COLO668 (cell line): ENCODE measurements around the gene PACS2.
"Not testable (repeated sequence)": the region's sequence is repeated elsewhere in the genome, so short reads cannot be mapped to it uniquely, and the experiment has no call there.

Experiments
- DNase-seq: peaks from one replicate; lab custom pipeline; 2025; ENCODE audit not compliant: unreplicated experiment; lab: John Stamatoyannopoulos, UW

The PACS2 gene

DNA sequence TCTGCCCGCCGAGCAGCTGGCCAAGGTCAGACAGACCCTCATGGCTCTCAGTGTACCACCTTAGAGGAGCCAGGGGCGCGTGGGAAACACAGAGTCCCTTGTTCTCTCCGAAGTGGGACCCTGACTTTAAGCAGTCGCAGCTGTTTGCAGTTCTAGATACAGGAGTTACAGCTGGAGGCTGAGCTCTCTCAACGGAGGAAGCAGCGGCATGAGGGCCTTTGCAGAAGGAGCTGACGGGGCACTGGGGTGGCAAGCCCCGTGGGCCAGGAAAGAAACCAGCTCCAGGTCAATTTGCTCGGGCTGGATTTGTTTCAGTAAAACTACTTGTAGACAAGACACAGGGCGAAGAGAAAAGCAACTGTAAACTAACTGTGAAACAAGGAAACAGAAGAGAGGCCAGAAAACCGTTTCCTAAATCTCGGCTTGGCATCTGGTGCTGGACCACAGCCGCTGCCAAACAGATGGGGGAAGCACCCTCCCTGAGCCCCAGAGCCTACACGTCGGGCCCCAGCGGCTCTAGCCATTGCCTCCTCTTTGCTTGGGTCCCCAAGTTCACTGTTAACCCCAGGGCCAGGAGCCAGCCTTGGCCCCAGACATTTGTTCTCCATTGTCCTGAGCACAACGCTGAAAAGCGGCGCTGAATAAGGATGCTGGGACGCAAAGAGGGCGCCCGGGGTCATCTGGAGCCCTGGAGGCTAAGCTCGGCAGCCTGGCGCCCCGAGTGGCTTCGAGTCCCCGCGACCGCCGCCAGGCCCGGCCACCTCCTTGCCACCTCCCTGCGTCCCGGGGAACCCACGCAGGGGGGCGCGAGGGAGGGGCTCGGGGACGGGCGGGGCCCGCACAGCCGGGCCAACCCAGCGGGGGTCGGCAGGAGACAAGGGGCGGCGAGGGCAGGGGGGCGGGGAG is 914 bp upstream of the PACS2 start:
- peak; percentile 58 for DNase-seq

DNA sequence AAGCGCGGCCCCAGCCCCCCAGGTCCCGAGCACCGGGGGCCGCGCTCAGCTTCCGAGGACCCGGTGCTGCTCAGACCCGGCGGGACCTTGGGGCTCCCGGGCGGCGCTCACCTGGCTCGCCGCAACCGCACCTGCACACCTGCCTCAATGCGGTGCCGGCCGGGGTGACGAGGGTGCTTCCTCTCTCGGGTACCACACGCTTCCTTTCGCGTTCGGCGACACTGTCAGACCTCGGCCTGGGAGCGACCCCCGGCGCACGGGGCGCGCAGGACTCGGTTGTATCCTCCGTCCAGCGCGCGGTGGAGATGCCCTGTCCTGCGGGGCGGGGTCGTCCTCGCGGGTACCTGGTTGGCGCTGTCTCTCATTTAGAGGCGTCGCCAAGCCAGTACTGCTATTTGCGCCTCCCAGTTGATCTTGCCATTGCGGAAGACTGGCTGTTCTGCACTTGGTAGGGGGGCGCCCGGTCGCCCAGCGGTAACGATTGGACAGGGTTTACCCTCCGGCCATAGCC is 718 bp downstream of the PACS2 start:
- DNase-seq: peak; percentile 72

DNA sequence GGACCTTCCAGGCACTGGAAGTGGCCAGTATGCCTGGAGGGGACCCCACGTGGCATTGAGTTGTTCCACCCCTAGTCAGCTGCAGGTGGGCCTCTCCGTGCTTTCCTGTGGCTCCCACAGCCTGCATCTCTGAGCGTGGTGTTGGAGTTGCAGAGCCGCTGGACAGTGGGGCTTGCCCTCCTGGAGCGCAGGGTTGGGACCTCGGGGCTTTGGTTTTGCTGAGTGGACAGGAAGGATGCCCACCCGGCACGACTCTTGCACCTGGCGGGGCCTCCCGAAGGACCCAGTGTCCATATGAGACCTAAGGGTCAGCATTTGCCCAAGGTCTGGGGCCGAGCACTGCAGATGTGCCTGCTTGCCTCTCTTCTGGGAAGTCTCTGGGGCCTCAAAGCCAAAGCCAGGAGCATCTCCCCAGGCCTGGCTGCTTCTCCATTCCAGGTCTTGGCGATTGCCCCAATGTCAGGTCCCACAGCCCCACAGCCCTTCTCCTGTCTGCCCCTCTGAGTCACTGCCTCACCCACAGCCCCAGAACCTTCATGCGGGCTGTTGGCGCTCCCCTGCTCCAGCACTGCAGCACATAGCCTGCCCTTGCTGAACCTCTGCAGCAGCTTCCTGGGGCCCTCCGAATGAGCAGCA is 1.5 kb downstream of the PACS2 start:
- DNase-seq: peak; percentile 22

DNA sequence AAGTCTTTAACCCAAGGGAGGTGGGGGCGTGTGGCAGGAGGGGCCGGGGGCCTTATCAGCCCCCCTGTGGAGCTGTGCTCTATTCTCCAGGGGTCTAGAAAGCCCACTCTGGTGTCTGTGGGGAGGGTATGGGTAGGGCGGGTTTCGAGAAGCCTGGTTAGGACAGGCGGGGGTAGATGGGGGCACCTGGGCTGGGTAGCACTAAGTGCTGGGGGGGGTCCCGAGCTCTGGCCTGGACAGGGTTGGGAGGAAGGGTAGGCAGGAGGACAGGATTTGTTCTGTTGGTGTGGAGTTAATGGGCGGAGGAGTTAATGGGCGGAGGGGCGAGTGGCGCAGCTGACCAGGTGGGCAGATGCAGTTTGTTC is 2.0 kb downstream of the PACS2 start:
- no peak for DNase-seq

DNA sequence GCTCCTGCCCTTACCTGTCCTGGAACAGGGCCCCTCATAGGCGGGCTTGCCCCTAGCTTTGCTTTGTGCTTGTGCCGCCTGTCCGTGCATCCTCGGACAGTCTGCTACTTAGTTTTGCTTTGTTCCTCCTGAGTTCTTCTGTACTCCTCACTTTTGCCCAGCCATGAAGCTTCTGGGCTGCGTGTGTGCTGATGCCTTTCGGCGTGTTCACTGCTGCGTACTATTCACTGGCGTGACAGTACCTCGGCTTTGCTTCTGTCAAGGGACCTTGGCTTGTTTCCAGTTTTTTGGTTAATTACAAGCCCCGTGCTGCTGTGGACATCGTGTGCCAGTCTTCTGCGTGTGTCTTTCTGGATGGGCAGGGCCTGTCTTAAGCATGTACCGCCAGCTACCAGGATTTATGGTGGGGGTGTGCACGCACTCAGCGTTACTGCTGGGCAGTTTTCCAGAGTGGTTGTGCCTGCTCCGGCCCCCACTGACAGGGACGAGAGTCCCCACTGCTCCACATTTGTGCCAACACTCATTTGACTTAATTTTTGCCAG is 2.5 kb downstream of the PACS2 start:
- DNase-seq: no peak

DNA sequence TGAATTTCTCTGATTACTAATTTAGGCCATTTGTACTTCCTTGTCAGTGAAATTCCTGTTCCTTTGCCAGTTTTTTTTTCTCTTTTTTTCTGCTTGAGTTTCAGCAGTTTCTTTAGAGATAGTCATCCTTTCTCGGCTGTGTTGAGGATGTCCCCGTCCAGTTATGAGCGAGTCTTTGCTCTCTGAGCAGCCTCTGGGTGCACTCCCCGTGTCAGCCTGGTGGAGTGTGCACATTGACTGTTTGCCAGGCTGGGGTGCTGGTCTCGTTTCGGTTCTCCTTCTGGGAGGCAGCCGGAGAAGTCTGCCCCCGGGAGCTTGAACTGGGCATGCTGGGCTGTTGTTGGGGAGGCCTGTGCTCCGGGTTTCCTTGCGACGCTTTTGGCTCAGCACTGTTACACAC is 3.0 kb downstream of the PACS2 start:
- DNase-seq: no peak

DNA sequence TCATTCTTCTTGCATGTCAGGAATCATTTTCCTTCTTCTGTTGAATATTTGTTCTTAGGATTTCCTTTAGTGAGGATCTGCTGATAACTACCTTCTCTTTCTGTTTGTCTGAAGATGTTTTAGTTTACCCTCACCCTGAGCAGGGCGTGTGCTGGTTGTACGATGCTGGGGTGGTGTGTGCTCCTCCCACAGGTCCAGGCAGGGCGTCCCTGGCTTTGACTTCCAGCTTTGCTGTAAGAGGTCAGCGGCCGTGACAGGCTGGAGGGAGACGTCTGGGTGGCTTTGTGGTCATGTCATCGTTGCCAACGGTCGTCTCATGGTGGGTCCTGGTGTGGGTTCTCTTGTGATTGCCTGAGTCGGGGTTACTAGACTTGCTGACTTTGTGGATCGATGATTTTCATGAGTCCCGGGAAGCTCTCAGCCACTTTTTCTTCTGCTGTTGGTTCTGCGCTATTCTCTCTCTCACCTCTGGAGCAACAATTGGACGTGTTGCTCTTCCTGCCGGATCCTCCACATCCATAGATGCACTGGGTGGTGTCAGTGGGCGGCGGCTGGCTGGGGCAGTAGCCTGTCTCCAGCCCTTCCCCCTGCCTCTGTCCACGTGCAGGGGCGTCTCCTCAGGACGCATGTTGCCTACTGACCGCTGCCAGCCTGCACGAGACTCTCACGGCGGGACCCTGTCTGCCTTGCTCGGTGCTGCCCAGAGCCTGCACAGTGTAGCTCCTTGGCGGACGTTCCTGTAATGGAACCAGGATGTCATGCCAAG is 8.4 kb downstream of the PACS2 start:
- no peak for DNase-seq

DNA sequence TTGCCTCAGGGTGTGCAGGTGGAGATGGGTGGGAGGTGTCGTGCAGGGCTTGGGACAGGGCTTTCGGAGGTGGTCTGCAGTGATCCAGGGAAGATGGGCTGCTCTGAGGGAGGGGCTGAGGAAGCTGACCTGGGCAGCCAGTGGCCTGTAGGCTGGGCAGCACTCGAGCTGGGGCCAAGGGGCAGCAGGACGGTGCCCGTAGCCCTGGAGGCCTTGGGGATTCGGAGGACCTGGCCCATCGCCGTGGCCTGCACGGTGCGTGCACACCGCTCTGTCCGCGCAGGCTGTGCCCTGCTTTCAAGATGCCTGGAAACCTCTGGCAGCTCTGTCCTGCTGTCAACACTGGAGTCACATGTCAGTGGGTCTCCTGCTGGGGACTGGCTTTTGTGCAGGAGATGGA is 9.1 kb downstream of the PACS2 start:
- DNase-seq: no peak

DNA sequence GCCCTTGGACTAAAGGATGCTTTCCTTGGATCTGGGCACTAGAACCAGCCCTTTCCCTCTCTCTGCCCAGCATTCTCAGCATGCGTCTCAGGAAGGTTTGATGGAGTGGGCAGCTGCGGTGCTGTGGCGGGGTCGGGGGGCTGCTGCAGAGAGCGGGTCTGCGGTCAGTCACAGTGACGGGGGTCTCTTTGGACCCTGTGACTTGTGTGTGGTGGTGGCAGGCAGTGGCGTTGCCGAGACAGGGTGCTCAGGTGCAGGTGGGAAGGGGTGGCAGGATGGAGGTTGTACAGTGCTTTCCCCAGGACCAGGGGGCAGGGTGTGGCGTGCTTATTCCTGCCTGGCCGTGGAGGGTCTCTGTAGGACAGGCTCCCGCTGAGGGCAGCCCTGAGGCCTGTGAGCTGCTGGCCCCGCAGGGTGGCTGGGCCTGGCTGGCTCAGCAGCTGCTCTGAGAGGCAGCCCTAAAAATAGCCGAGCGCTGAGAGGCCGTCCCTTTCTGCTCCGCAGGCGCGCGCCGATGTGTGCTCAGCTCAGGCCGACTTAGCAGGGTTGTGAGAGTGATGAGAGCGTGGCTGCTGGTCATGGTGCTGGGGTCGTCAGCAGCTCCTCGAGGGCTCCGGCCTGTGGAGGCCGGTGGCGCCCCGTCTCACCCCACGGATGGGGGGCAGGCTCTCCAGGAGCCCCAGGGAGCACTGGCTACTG is 9.7 kb downstream of the PACS2 start:
- no peak for DNase-seq

DNA sequence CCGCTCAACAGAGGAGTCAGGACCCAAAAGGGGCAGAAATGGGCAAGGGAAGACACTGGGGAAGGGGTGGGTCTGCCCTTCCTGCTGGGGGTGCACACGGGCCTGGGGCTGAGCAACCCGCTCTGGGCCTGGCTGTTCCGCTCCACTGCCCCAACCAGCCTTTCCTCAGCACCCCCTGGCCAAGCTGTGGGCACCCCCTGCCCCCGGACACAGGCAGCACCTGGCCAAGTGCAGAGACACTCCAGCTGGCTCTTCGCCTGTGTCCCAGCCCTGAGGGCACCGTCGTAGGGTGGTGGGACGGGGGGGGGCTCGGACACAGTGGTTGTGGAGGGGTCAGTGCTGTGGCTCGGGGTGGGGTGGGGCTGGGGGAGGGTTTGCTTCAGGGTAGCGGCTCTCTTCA is 10.3 kb downstream of the PACS2 start:
- DNase-seq: no peak

DNA sequence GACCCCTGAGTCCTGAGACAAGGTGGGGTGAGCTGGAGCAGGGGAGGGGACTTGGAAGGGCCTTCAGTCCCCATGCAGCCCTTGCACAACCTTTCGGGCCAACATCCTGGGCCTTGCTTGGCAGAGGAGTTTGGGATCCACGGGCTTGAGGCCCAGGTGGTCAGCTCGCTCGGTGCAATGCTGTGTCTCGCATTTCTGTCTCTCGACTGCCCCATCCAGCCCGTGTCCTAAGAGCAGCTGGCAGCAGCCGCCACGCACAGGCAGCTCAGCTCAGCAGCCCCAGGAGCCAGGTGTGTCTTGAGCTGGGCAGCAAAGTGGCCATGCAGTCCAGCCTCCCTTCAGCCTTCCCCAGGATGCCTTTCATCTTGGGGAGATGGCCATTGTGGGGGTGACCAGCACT is 10.8 kb downstream of the PACS2 start:
- no peak for DNase-seq

DNA sequence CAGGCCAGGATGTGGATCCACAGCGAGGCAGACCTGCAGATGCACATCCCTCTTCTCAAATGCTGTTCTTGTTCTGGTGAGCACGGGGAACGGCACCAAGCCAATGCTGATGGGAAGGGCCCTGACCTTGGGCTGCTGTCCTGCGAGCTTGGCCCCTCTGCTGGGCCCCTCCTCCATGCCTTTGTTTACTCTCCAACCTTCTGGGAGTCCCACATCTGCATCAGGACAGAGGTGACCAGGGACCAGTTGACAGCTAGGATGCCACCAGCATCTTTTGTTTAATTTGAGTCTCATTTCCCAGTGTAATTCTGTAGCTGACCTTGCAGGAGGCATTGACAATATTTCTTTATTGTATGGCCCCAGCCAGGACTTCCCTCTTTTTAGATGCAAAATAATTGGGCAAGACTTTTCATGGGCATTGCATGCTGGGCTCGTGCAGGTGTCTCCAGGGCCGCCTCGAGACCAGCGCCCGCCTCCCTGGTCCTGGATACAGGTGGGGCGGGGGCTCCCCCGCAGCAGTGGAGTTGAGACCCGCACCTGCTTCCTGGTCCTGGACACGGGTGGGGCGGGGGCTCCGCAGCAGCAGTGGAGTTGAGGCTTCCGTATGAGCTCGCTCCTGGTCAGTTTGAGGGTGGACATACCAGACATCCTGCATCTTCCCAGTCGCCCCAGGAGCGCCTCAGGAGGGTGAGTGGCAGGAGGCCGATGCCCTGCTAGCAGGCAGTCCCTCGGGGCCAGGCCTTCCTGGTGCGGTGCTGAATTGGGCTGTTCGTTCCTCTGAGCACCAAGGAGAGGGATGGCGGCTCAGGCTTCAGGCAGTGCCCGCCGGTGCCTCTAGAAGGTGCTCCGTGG is 11.4 kb downstream of the PACS2 start:
- DNase-seq: no peak

DNA sequence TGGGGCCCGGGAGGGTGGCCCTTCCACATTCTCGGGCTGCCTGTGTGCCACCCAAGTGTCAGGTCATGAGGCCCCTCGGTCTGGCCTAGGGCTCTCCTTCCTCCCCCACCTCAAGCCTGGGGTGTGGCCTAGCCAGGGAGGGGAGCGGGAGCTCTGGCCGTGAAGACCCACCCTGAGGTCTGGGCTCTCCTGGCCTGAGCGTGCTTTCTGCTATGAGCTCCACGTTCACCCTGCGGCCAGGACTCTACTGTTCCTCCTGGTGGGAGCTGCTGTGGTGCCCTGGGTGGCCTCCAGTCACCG is 12.0 kb downstream of the PACS2 start:
- DNase-seq: no peak

DNA sequence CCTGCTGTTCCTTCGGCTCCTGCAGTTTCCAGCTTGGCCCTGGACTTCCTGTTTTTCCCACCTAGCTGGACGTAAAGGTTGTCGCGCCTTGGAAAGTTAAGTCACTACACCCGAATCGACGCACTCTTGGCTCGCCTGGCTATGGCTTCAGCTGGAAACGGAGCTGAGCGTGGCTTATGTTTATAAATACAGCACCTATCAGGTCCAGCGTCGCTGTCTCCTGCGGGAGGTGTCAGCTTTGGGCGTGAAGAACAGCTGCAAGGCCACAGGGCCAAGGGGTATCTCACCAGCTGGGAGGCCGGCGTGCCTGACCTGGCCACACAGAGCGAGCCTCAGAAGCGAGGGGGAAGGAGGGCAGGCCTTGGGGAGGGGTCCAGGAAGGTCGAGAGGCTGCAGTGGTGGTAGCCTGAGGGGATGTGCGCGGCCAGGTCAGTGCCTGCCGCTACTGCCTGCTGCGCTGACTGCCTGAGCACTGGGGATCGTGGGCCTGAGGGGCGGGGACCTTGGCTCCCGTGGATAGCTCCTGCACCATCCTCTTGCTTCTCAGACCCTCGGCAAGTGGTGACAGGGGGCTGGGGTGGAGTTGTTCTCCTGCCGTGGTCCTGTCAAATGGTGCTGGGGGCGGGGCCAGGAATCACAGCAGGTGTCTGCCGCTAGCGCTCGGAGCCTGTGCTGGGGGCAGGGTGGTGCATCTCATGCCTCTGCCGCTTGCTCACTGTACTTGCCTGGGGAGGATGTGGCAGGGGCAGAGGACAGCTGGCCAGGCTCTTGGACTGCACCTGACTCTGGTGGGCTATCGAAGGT is 12.5 kb downstream of the PACS2 start:
- peak; percentile 47 for DNase-seq

DNA sequence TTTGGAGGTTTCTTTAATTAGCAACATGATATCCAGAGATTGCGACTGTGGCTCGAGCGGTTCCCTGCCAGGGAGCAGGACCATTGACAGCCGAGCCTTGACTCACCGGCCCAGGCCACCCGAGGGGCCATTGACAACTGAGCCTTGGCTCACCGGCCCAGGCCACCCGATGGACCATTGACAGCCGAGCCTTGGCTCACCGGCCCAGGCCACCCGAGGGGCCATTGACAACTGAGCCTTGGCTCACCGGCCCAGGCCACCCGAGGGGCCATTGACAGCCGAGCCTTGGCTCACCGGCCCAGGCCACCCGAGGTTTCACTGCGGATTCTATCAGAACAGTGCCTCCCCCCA is 13.1 kb downstream of the PACS2 start:
- DNase-seq: not testable (repeated sequence)

DNA sequence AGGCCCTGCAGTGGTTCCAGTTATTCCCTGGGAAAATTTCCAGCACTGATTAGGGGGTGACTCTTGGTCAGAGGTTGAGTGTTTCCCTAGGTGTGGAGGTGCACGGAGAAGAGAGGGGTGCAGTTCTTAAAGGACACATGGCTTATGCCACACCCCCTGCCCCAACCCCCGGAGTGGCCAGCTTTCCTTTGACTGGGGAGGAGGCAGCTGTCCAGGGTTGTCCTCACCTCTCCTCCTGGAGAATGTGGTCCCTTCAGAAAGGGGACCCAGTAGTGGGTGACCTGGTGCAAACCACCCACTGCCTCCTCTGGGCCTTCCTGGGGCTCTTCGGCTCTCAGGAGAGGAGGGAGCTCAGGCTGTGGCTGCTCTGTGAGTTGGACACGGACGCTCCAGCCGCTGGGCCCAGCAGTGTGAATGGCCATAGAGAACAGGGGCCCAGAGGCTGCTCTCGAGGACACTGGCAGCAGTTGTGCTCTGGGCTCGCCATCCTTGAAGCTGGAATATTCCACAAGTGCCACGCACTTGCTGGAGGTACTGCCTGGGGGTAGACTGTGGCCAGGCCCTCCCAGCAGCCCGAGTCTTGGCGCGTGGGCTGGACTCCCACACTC is 13.6 kb downstream of the PACS2 start:
- DNase-seq: no peak

DNA sequence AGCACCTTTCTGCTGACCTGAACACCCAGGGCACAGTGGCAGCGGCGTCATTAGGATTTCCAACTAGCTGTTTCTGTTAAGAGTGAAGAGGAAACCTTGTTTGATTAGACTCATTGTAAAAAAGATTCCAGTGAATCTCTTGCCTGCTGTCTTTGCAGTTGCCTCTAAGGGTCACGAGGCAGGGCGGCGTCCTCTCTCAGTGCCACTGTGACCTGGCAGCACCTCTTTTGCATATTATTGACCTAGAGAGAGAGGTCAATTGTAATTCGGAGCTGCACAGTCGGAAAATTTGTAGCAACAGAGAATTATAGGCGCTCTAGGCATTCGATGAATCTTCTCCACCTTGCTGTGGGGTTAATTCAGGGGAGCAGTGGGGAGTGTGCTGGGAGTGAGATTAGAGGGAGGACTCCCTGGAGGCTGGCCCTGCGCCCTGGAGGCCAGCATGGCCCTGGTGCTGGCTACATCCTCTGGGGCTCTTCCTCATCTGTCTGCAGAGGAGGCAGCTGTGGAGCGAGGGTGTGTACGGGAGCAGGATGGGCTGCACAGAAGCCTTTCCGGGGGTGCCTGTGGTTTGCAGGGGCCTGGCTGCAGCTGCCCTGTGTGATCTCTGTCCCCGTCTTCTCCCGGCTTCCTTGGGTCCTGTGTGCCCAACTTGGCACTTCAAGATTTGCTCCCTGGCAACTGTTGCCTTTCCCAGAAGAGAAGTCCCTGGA is 14.3 kb downstream of the PACS2 start:
- no peak for DNase-seq

DNA sequence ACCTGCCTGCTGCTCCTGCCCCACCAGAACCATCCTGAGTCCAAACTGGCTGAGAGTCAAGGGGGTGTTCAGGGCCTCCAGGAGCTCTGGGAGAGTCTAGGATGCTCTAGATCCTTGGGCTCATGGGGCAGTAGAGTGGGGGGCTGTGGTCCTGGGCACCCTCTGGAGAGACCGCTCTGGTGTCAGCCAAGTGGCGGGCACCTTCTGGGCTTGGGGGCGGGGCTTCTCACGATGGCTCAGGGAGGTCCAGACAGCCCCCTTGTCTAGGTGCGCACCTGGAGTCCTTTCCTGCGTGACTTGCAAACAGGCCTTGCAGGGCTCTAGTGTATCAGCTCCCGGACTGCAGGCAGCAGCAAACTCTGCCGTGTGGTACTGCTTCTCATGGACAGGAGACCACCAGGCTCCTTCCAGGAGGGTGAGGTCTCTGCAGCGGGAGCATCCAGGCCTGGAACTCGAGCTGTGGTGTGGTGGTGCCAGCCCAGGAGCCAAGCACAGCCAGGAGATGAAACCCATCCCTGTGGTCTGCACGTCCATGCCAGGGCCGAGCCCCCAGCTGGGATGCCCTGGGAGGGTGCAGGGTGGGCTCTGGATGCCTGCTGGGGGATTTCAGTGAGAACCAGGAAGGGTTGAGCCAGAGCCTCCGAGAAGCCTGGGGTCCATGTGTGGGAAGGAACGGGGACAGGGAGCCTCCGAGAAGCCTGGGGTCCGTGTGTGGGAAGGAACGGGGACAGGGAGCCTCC is 15.0 kb downstream of the PACS2 start:
- no peak for DNase-seq
